ENCODE measurements around the gene AFG1L.

DNA sequence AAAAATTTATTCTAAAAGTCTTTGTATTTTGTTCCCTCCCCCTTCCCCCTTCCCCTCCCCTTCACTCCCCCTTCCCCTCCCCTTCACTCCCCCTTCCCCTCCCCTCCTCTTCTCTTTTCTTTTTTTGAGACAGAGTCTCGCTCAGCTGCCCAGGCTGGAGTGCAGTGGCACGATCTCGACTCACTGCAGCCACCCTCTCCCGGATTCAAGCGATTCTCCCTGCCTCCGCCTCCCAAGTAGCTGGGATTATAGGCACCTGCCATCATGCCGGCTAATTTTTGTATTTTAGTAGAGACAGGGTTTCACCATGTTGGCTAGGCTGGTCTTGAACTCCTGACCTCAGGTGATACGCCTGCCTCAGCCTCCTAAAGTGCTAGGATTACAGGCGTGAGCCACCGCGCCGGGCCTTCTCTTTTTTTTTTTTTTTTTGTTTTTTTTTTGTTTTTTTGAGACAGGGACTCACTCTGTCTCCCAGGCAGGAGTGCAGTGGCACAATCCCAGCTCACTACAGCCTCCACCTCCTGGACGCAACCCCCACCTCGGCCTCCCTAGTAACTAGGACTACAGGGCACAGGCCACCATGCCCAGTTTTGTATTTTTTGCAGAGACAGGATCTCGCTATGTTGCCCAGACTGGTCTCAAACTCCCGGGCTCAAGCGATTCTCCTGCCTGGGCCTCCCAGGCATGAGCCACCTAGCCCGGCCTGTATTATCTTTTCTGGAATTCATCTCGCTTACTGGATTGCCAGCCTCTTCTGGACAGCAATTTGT is 1.1 kb upstream of the AFG1L start:
- TF ChIP-seq, protein P1, sequence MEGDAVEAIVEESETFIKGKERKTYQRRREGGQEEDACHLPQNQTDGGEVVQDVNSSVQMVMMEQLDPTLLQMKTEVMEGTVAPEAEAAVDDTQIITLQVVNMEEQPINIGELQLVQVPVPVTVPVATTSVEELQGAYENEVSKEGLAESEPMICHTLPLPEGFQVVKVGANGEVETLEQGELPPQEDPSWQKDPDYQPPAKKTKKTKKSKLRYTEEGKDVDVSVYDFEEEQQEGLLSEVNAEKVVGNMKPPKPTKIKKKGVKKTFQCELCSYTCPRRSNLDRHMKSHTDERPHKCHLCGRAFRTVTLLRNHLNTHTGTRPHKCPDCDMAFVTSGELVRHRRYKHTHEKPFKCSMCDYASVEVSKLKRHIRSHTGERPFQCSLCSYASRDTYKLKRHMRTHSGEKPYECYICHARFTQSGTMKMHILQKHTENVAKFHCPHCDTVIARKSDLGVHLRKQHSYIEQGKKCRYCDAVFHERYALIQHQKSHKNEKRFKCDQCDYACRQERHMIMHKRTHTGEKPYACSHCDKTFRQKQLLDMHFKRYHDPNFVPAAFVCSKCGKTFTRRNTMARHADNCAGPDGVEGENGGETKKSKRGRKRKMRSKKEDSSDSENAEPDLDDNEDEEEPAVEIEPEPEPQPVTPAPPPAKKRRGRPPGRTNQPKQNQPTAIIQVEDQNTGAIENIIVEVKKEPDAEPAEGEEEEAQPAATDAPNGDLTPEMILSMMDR (IDR thresholded peaks at IDR 0.05; ENCODE audit: borderline replicate concordance, extremely low read depth, low read length, poor library complexity, severe bottlenecking) = no peak
- no peak for TF ChIP-seq EZH2 (IDR thresholded peaks at IDR 0.05; ENCODE audit: borderline replicate concordance, low read depth, low read length, severe bottlenecking)
